OCI-LY7 (cell line): ENCODE measurements around the gene CLMP.

Experiments used
- CTCF ChIP-seq: fragments of 200-600 bp; sonication (generic); conservative IDR thresholded peaks from 2 replicates; pipeline ENCODE4 v1.5.1; 2014; ENCODE audit warnings: mild to moderate bottlenecking, antibody characterized with exemption, low read length, moderate library complexity, mixed read lengths
- EZH2phosphoT487 ChIP-seq: fragments of 200-600 bp; sonication (generic); IDR thresholded peaks from 2 replicates; pipeline ENCODE4 v1.6.1; 2018; ENCODE audit warnings: low read depth, borderline replicate concordance, mild to moderate bottlenecking, mixed run types, antibody characterized with exemption, low read length, moderate library complexity, mixed read lengths

GRCh38 chr11:123151796-123152195, 43.3 kb downstream of the CLMP start:
- TF ChIP-seq CTCF: no peak
- no peak for TF ChIP-seq EZH2phosphoT487
